Measurements from ENCODE around the gene APOE.

The APOE gene

GRCh38 chr19:44958090-44958489, 52.5 kb downstream of the APOE start:
- H3K4me3 ChIP-seq (ENCODE audit: low read length): no peak overlapping the region
- H3K9me3 ChIP-seq (replicated peaks; ENCODE audit: low read length): no peaks in the 10 kb centered on the region
- no peak overlapping the region for H3K4me2 ChIP-seq (ENCODE audit: low read length)
- H3K36me3 ChIP-seq (ENCODE audit: insufficient read depth, low read length): peaks cover 21% of the 10 kb centered on the region
- peaks cover 18% of the 10 kb centered on the region for H3K4me1 ChIP-seq (ENCODE audit: control insufficient read depth, insufficient read depth, low read length)
- H3K27me3 ChIP-seq (ENCODE audit: control insufficient read depth, insufficient read depth, low read length): no peaks in the 10 kb centered on the region
- H3K9ac ChIP-seq (ENCODE audit: low read depth, low read length): peak overlapping the region; percentile 7
